ENCODE results near the gene PIGBOS1. TPM values are rescaled to one million over a fixed set of nuclear protein-coding genes. Genes with fewer than 3 reads are reported as not detected.
"Not testable (repeated sequence)": the region's sequence is repeated elsewhere in the genome, so short reads cannot be mapped to it uniquely, and the experiment has no call there.

The PIGBOS1 gene
- total RNA-seq, 2 donors from 2014 or later, result 11.4 to 14.8 TPM

DNA sequence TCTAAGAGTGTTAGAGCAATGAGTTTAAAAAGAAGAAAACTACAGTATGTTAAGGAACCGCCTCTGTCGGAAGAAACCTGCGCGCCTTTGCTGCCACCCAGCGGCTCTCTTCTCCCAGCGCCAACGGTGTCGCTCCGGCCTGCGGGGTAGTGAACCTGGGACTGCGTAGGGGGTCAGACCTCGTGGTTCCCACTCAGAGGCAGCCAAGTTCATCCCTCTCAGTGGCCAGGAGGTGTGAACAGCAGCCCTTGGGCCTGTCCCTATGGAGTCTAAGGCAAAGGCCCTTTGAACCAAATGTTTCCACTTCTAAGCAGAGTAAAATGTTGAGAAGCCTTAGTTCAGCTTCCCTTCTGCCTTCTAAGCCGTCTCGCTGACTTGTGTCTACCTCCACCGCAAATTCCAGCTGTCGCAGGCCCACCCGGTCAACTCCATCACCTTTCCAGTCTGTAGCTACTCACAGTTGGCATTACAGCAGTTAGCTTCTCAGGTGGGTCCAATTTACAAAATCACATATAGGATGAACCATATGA lies 28.3 kb downstream of the PIGBOS1 start:
- peak; percentile 87 for DNase-seq (ENCODE audit: low spot score)

DNA sequence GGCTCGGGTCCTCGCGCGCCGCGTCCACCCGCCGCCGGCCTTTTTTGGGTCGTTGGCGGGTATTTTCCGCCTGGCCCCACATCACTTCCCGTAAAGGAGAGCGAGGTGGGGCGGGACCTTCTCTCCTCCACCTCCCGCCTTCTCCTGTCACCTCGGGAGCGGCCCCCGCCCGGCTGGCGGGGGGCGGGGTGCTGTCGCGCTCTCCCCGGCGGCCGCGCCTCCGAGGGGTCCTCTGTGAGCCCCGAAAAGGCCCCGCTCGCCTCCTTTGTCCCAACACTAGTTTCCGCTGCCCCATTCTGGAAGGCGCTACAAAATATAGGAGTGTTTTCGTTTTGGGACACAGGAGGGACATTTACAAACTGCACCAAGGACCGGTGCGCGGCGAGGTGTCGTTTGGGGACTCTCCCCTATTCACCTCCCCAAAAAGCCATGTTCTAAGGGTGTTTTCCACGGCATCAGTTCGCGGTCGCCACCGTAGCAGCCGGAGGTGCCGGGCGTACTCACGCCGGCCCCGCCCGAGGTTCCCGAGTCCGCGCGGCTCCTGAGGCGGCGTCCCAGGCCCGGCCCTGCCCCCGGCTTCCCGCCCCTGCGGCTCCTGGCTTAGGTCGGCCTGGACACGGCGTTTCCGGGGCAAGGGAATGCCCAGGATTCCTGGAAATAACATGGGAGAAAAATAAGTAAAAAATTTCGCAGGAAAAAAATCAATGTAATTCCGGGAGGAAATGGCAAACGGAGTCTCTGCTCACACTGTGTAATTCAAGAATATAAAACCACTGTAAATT lies 29.0 kb downstream of the PIGBOS1 start, which contains the start of gene RAB27A:
Gene RAB27A (minus strand): TSS at position 68 of the 782 bp plus-strand sequence. CDS start 54,879 bp downstream, outside the sequence.
- no peak for TF ChIP-seq CTCF (IDR thresholded peaks at IDR 0.05)

More for the DNA sequence above, 28.3 kb downstream of the PIGBOS1 start:
- no peaks in the 10 kb centered on the region for H3K27me3 ChIP-seq
- no peaks in the 10 kb centered on the region for H3K36me3 ChIP-seq
- TF ChIP-seq CTCF (IDR thresholded peaks at IDR 0.05), result peak; percentile 79 to 94
- peak overlapping the region; percentile 69 to 88 for H3K27ac ChIP-seq
- H3K9me3 ChIP-seq, result no peaks in the 10 kb centered on the region
- peak overlapping the region; percentile 68 to 87 for H3K4me3 ChIP-seq
- H3K4me1 ChIP-seq, result peaks cover 0 to 5% of the 10 kb centered on the region in 2 donors

GRCh38 chr15:55289011-55289745 lies 29.7 kb downstream of the PIGBOS1 start:
- H3K9me3 ChIP-seq, result no peaks in the 10 kb centered on the region
- peak overlapping the region; percentile 69 to 88 for H3K27ac ChIP-seq
- no peaks in the 10 kb centered on the region for H3K36me3 ChIP-seq
- H3K4me1 ChIP-seq, result peaks cover 0 to 5% of the 10 kb centered on the region in 2 donors
- TF ChIP-seq CTCF (IDR thresholded peaks at IDR 0.05), result no peak
- H3K27me3 ChIP-seq, result no peaks in the 10 kb centered on the region
- H3K4me3 ChIP-seq, result peak overlapping the region; percentile 68 to 87
- peak; percentile 60 for DNase-seq (ENCODE audit: low spot score)

More for the DNA sequence above, 29.0 kb downstream of the PIGBOS1 start, which contains the start of gene RAB27A:
- Histone ChIP-seq H3K36me3 (no peaks in the 10 kb centered on the region), H3K27ac (peak within 1 kb of the TSS; percentile 69 to 88), H3K4me1 (peaks cover 0 to 5% of the 10 kb centered on the region in 2 donors), H3K9me3 (no peaks in the 10 kb centered on the region), H3K4me3 (peak within 1 kb of the TSS; percentile 68 to 87), H3K27me3 (no peaks in the 10 kb centered on the region)
- peak; percentile 65 for DNase-seq (ENCODE audit: low spot score)

- H3K9me3 ChIP-seq, result no peaks in the 10 kb centered on the region
- no peak overlapping the region for H3K4me3 ChIP-seq
- DNase-seq (ENCODE audit: low spot score), result no peak
- peaks cover 0 to 10% of the 10 kb centered on the region in 2 donors for H3K4me1 ChIP-seq
- H3K27me3 ChIP-seq, result no peaks in the 10 kb centered on the region
- no peaks in the 10 kb centered on the region for H3K36me3 ChIP-seq
- TF ChIP-seq CTCF (IDR thresholded peaks at IDR 0.05), result no peak
- H3K27ac ChIP-seq, result peak overlapping the region in 1 of 2 donors; percentile 88
Observed at GRCh38 chr15:55288006-55288717, 30.8 kb downstream of the PIGBOS1 start.

- not testable (repeated sequence) for H3K9me3 ChIP-seq; H3K27ac ChIP-seq; H3K36me3 ChIP-seq; DNase-seq (ENCODE audit: low spot score); H3K4me3 ChIP-seq; H3K27me3 ChIP-seq; H3K4me1 ChIP-seq
Observed at GRCh38 chr15:55286442-55287189, 32.3 kb downstream of the PIGBOS1 start.
